Dendritic cell treated with granulocyte-macrophage colony-stimulating factor and Interleukin-4, amounts not matched to agents 40 ng/mL and 50 ng/mL, for 4 days (primary cell): ENCODE measurements around the gene KYAT1.

Experiments used
- H3K27ac Mint-ChIP-seq: one replicate; pipeline ENCODE4 v1.8.0; 2022; ENCODE audit warnings: mild to moderate bottlenecking, mixed read lengths
- H3K27me3 Mint-ChIP-seq: one replicate; pipeline ENCODE4 v1.8.0; 2022; ENCODE audit warnings: mild to moderate bottlenecking, mixed read lengths
- H3K36me3 Mint-ChIP-seq: one replicate; pipeline ENCODE4 v1.8.0; 2022; ENCODE audit warnings: low read depth, mixed read lengths
- H3K4me1 Mint-ChIP-seq: one replicate; pipeline ENCODE4 v1.8.0; 2022; ENCODE audit warnings: low read depth, mixed read lengths
- H3K4me3 Mint-ChIP-seq: one replicate; pipeline ENCODE4 v1.8.0; 2022; ENCODE audit warnings: mild to moderate bottlenecking, moderate library complexity, mixed read lengths
- H3K9me3 Mint-ChIP-seq: one replicate; pipeline ENCODE4 v1.8.0; 2022; ENCODE audit warnings: mixed read lengths
- intact Hi-C: fragments of 100-400 bp; cut with micrococcal nuclease; formaldehyde crosslinking; loops from one replicate; pipeline ENCODE4 v1.15.0; 2022

KYAT1 gene

GRCh38 chr9:128792134-128792533, 89.6 kb downstream of the KYAT1 start:
- H3K9me3 Mint-ChIP-seq = no peaks in the 10 kb centered on the region
- H3K27ac Mint-ChIP-seq = no peak overlapping the region
- H3K36me3 Mint-ChIP-seq = peaks cover 81% of the 10 kb centered on the region
- intact Hi-C loops = no loop called here
- H3K4me1 Mint-ChIP-seq = peaks cover 21% of the 10 kb centered on the region
- H3K27me3 Mint-ChIP-seq = no peaks in the 10 kb centered on the region
- no peak overlapping the region for H3K4me3 Mint-ChIP-seq

GRCh38 chr9:128790536-128790935, 91.2 kb downstream of the KYAT1 start:
- no peaks in the 10 kb centered on the region for H3K27me3 Mint-ChIP-seq
- H3K9me3 Mint-ChIP-seq = no peaks in the 10 kb centered on the region
- H3K27ac Mint-ChIP-seq = no peak overlapping the region
- H3K4me1 Mint-ChIP-seq = peaks cover 26% of the 10 kb centered on the region
- peaks cover 71% of the 10 kb centered on the region for H3K36me3 Mint-ChIP-seq
- intact Hi-C loops = no loop called here
- no peak overlapping the region for H3K4me3 Mint-ChIP-seq

- Mint-ChIP-seq H3K4me1 (peaks cover 26% of the 10 kb centered on the region), H3K27me3 (no peaks in the 10 kb centered on the region), H3K27ac (peak overlapping the region; percentile 83), H3K4me3 (peak overlapping the region; percentile 92), H3K36me3 (peaks cover 50% of the 10 kb centered on the region), H3K9me3 (no peaks in the 10 kb centered on the region)
- intact Hi-C loops = no loop called here
Observed at GRCh38 chr9:128788445-128788844, 93.3 kb downstream of the KYAT1 start.

GRCh38 chr9:128787659-128788058, 94.1 kb downstream of the KYAT1 start:
- H3K4me3 Mint-ChIP-seq = peak overlapping the region; percentile 92
- H3K27me3 Mint-ChIP-seq = no peaks in the 10 kb centered on the region
- peaks cover 42% of the 10 kb centered on the region for H3K36me3 Mint-ChIP-seq
- peaks cover 33% of the 10 kb centered on the region for H3K4me1 Mint-ChIP-seq
- peak overlapping the region; percentile 83 for H3K27ac Mint-ChIP-seq
- H3K9me3 Mint-ChIP-seq = no peaks in the 10 kb centered on the region
- intact Hi-C loops = loop anchor here (1.0 kb wide), 1 partner anchor 16 kb away; the partner anchor contains the start of gene ZER1

- Mint-ChIP-seq H3K27me3 (no peaks in the 10 kb centered on the region), H3K4me3 (peak within 1 kb of the TSS; percentile 92), H3K27ac (peak within 1 kb of the TSS; percentile 83), H3K9me3 (peaks cover under 1% of the 10 kb centered on the region), H3K36me3 (peaks cover 35% of the 10 kb centered on the region), H3K4me1 (peaks cover 33% of the 10 kb centered on the region)
- intact Hi-C loops = loop anchor here (1.0 kb wide), 2 partner anchors 11 to 16 kb away; partner anchors contain the start of gene ZER1
Observed at GRCh38 chr9:128786681-128787601, 94.8 kb downstream of the KYAT1 start, which contains the start of gene TBC1D13. TSS of gene TBC1D13 (plus strand) at chr9:128787253. CDS start at chr9:128787354, 101 bp downstream.

GRCh38 chr9:128785427-128785826, 96.3 kb downstream of the KYAT1 start:
- peaks cover 20% of the 10 kb centered on the region for H3K36me3 Mint-ChIP-seq
- H3K9me3 Mint-ChIP-seq = peaks cover 8% of the 10 kb centered on the region
- H3K4me3 Mint-ChIP-seq = no peak overlapping the region
- no peak overlapping the region for H3K27ac Mint-ChIP-seq
- intact Hi-C loops = no loop called here
- peaks cover 42% of the 10 kb centered on the region for H3K4me1 Mint-ChIP-seq
- H3K27me3 Mint-ChIP-seq = no peaks in the 10 kb centered on the region
